GM12891 (cell line): ENCODE data around the gene SNX20.

Experiments used
- POLR2A ChIP-seq: IDR thresholded peaks from 2 replicates; pipeline ENCODE4 v1.6.1; 2011; ENCODE audit warnings: low read depth, low read length, control low read depth
- POLR2AphosphoS5 ChIP-seq: IDR thresholded peaks from 2 replicates; pipeline ENCODE4 v1.6.1; 2011; ENCODE audit warnings: low read depth, low read length, control low read depth

DNA sequence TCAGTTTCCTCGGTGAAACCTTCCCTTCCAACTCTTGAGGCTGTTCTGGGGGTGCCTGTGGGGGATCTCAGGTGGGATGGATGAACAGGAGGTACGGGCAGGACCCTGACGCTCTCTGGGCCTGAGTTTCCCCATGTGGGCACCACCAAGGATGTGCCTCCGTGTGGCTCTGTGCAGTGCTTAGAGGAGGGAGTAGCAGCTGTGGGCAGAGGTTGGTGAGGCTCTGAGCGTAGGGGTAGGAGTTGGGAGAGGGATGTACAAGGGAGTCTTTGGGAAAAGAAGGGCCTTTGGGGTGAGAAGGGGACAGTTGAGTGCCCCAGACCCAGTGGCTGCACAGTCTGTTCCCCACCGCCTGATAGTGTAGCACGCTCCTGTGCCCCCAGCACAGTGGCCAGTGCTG lies 59.1 kb downstream of the SNX20 start:
- no peak for TF ChIP-seq POLR2AphosphoS5
- no peak for TF ChIP-seq POLR2A
